Progenitor cell of endocrine pancreas (in vitro differentiated cells): ENCODE measurements around the gene HUS1. TPM values are rescaled to one million over a fixed set of nuclear protein-coding genes. Genes with fewer than 3 reads are reported as not detected.
"Not testable (repeated sequence)": the region's sequence is repeated elsewhere in the genome, so short reads cannot be mapped to it uniquely, and the experiment has no call there.

Experiments used
- DNase-seq: peaks from one replicate; pipeline ENCODE4 v3.0.0; 2021; ENCODE audit warnings: low spot score; ENCODE audit not compliant: unreplicated experiment
- H3K27ac Mint-ChIP-seq: 2 replicates; pipeline ENCODE4 v1.8.0; 2021; ENCODE audit warnings: mild to moderate bottlenecking, moderate library complexity, mixed read lengths
- H3K27me3 Mint-ChIP-seq: 2 replicates; pipeline ENCODE4 v1.8.0; 2021; ENCODE audit warnings: mixed read lengths
- H3K36me3 Mint-ChIP-seq: 2 replicates; pipeline ENCODE4 v1.8.0; 2022; ENCODE audit warnings: mixed read lengths; ENCODE audit not compliant: insufficient read depth
- H3K4me1 Mint-ChIP-seq: 2 replicates; pipeline ENCODE4 v1.8.0; 2021; ENCODE audit warnings: low read depth, mixed read lengths
- H3K4me3 Mint-ChIP-seq: 2 replicates; pipeline ENCODE4 v1.8.0; 2021; ENCODE audit warnings: low read depth, mild to moderate bottlenecking, moderate library complexity, mixed read lengths
- H3K9me3 Mint-ChIP-seq: 2 replicates; pipeline ENCODE4 v1.8.0; 2021; ENCODE audit warnings: low read depth, mixed read lengths
- CTCF ChIP-seq: fragments of 200-600 bp; sonication (generic); IDR thresholded peaks from one replicate; pipeline ENCODE4 v1.5.0; 2021; ENCODE audit warnings: antibody characterized with exemption, mild to moderate bottlenecking; ENCODE audit not compliant: unreplicated experiment
- total RNA-seq: library from RNA; stranded (reverse); gene quantifications from 2 replicates; pipeline ENCODE4 v1.2.1, GENCODE V29; 2021

HUS1 gene
- total RNA-seq, 1 donor from 2014 or later: 45.1 TPM

DNA sequence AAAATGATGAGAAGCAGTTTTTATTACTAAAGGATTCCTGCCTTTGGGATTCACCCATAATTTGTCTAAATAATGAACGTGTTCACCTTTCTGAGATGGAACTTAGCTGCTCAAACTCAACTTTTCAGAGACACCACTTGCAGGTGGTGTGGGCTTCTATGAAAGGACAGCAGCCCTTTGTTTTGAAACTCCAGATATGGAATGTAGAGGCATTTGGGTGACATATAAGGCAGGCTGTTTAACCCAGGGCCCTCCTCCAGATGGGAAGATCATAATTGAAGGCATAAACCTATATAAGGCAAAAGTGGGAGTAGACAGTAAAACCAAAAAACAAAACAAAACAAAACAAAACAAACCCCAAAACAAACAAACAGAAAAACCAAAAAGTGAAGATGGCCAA, 11.9 kb upstream of the HUS1 start:
- Mint-ChIP-seq H3K27me3 (no peaks in the 10 kb centered on the region), H3K4me1 (peaks cover 26% of the 10 kb centered on the region), H3K36me3 (no peaks in the 10 kb centered on the region), H3K4me3 (peak overlapping the region; percentile 81), H3K27ac (peak overlapping the region; percentile 82), H3K9me3 (peaks cover 10% of the 10 kb centered on the region)
- DNase-seq: no peak
- TF ChIP-seq CTCF: no peak

GRCh38 chr7:47990592-47990991, 11.2 kb upstream of the HUS1 start:
- Mint-ChIP-seq H3K27me3 (no peaks in the 10 kb centered on the region), H3K27ac (peak overlapping the region; percentile 90), H3K36me3 (no peaks in the 10 kb centered on the region), H3K4me3 (no peak overlapping the region), H3K4me1 (peaks cover 26% of the 10 kb centered on the region), H3K9me3 (peaks cover 10% of the 10 kb centered on the region)
- DNase-seq: no peak
- TF ChIP-seq CTCF: no peak

- not testable (repeated sequence) for H3K36me3 Mint-ChIP-seq, H3K27me3 Mint-ChIP-seq, H3K4me3 Mint-ChIP-seq, H3K9me3 Mint-ChIP-seq, DNase-seq
- peaks cover 26% of the 10 kb centered on the region for H3K4me1 Mint-ChIP-seq
- peak overlapping the region; percentile 90 for H3K27ac Mint-ChIP-seq
Measured at GRCh38 chr7:47989607-47990400, 10.4 kb upstream of the HUS1 start.

- Mint-ChIP-seq H3K27ac (peak overlapping the region; percentile 79), H3K9me3 (peaks cover 4% of the 10 kb centered on the region), H3K27me3 (no peaks in the 10 kb centered on the region), H3K4me1 (peaks cover 26% of the 10 kb centered on the region), H3K4me3 (no peak overlapping the region), H3K36me3 (no peaks in the 10 kb centered on the region)
- DNase-seq: no peak
- TF ChIP-seq CTCF: peak; percentile 60
Measured at GRCh38 chr7:47988496-47989386, 9.3 kb upstream of the HUS1 start.

GRCh38 chr7:47982610-47983009, 3.2 kb upstream of the HUS1 start:
- TF ChIP-seq CTCF: no peak
- no peaks in the 10 kb centered on the region for H3K9me3 Mint-ChIP-seq
- no peak for DNase-seq
- no peak overlapping the region for H3K4me3 Mint-ChIP-seq
- peaks cover 5% of the 10 kb centered on the region for H3K36me3 Mint-ChIP-seq
- peaks cover 9% of the 10 kb centered on the region for H3K4me1 Mint-ChIP-seq
- H3K27me3 Mint-ChIP-seq: no peaks in the 10 kb centered on the region
- no peak overlapping the region for H3K27ac Mint-ChIP-seq

GRCh38 chr7:47980648-47981047, 1.2 kb upstream of the HUS1 start:
- H3K4me1 Mint-ChIP-seq: peaks cover 13% of the 10 kb centered on the region
- not testable (repeated sequence) for H3K36me3 Mint-ChIP-seq, H3K27ac Mint-ChIP-seq, H3K9me3 Mint-ChIP-seq, H3K27me3 Mint-ChIP-seq, H3K4me3 Mint-ChIP-seq, DNase-seq
